ENCODE data around the gene HSPG2.

DNA sequence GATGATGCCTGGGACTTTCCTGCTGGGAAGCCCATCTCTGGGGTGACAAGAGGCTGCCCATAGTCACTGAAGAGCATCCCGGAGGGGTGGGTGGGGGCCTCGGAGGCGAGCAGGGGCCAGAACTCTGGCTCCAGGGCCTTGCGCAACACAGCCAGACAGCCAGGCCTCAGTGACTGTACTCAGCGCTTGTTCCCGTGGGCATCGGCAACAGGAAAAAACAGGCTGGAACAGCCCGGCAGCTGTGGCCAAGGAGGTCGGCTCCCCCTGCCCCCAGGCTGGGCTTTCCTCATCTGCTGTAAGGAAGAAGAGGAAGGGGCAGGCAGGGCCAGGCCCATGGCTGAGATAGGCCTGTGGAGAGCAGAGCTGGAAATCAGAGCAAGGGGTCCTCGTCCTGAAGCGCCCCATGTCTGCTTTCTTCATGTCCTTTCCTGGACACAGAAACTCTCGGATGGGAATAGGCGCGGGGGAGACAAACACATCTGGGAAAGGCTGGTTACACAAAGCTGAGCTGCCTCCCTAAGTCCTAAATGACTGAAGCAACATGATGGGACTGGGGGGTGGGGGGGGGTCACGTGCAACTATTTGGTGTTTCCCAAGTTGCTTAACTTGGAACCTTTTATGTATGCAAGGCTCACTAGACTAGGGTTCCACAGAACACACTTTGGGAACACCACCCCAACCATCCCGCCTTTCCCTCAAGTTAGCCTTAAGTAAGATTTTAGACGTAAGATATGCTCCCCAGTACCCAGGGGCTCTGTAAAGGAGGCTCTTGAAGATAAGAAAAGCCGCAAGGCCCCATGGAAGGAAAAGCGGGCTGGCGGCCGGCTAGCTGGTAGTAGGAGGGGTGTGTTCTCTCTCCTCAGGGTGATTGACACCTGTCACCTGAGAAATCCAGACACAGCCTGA lies 30.7 kb downstream of the HSPG2 start:
- TF ChIP-seq POLR2A (IDR thresholded peaks at IDR 0.05; ENCODE audit: low read depth, low read length) (no peak), POLR2AphosphoS5 (IDR thresholded peaks at IDR 0.05; ENCODE audit: low read depth, low read length) (no peak)
